DMS153 treated with DMSO at 0.1 percent for 48 hours (cell line): ENCODE data around the gene SNAP47.
"Not testable (repeated sequence)": the region's sequence is repeated elsewhere in the genome, so short reads cannot be mapped to it uniquely, and the experiment has no call there.

ENCODE experiments used
- DNase-seq: peaks from one replicate; lab custom pipeline; 2025; ENCODE audit not compliant: unreplicated experiment; lab: John Stamatoyannopoulos, UW

The SNAP47 gene

GRCh38 chr1:227734856-227735538 lies at the start of gene SNAP47, which contains the start of gene JMJD4:
Gene SNAP47, plus strand, starts transcription at chr1:227735435. Its CDS starts 12,302 bp downstream, at chr1:227747737.
Gene JMJD4, minus strand, starts transcription at chr1:227735302. Its CDS starts 29 bp downstream, at chr1:227735273.
- peak; percentile 97 for DNase-seq

- DNase-seq: no peak
Observed at GRCh38 chr1:227685807-227686206, 49.4 kb upstream of the SNAP47 start.

- no peak for DNase-seq
Observed at GRCh38 chr1:227697321-227697864, 37.8 kb upstream of the SNAP47 start.

GRCh38 chr1:227701631-227702030 lies 33.6 kb upstream of the SNAP47 start:
- not testable (repeated sequence) for DNase-seq

GRCh38 chr1:227707846-227708245 lies 27.4 kb upstream of the SNAP47 start:
- no peak for DNase-seq

GRCh38 chr1:227709451-227709850 lies 25.8 kb upstream of the SNAP47 start:
- DNase-seq: no peak

GRCh38 chr1:227710474-227710873 lies 24.8 kb upstream of the SNAP47 start:
- DNase-seq: not testable (repeated sequence)

- DNase-seq: no peak
Observed at GRCh38 chr1:227712648-227713047, 22.6 kb upstream of the SNAP47 start.

- DNase-seq: no peak
Observed at GRCh38 chr1:227718932-227719331, 16.3 kb upstream of the SNAP47 start.

- no peak for DNase-seq
Observed at GRCh38 chr1:227723474-227723873, 11.8 kb upstream of the SNAP47 start.

GRCh38 chr1:227725046-227725445 lies 10.2 kb upstream of the SNAP47 start:
- DNase-seq: no peak

- DNase-seq: no peak
Observed at GRCh38 chr1:227726318-227726717, 8.9 kb upstream of the SNAP47 start.

- no peak for DNase-seq
Observed at GRCh38 chr1:227726924-227727599, 8.2 kb upstream of the SNAP47 start.

- DNase-seq: peak; percentile 79
Observed at GRCh38 chr1:227728059-227728891, 7.0 kb upstream of the SNAP47 start.

GRCh38 chr1:227728892-227729143 lies 6.4 kb upstream of the SNAP47 start:
- no peak for DNase-seq

GRCh38 chr1:227729144-227729880 lies 5.9 kb upstream of the SNAP47 start:
- DNase-seq: no peak

GRCh38 chr1:227729881-227730629 lies 5.2 kb upstream of the SNAP47 start:
- DNase-seq: peak; percentile 28

- DNase-seq: no peak
Observed at GRCh38 chr1:227730630-227731151, 4.5 kb upstream of the SNAP47 start.

GRCh38 chr1:227731241-227731677 lies 4.0 kb upstream of the SNAP47 start:
- DNase-seq: no peak
